Lower lobe of right lung (tissue), 2 donors: Measurements from ENCODE around the gene CTSZ. TPM values are rescaled to one million over a fixed set of nuclear protein-coding genes. Genes with fewer than 3 reads are reported as not detected.

Source experiments
- ATAC-seq, 2 donors: fragments of 200-7000 bp; cut with Tn5 transposase; one replicate each; pipeline ENCODE4 v1.9.1; 2020 to 2022; ENCODE audit warnings: mild to moderate bottlenecking in 2 of 2, moderate library complexity in 2 of 2
- DNase-seq: peaks from one replicate; pipeline ENCODE4 v3.0.0-alpha.2; 2020
- H3K27ac ChIP-seq: fragments of 200-600 bp; one replicate; pipeline ENCODE4 v1.8.0; 2022
- H3K27me3 ChIP-seq: fragments of 200-600 bp; one replicate; pipeline ENCODE4 v1.8.0; 2022; ENCODE audit warnings: low read depth
- H3K36me3 ChIP-seq: fragments of 200-600 bp; one replicate; pipeline ENCODE4 v1.8.0; 2022; ENCODE audit warnings: mild to moderate bottlenecking
- H3K4me1 ChIP-seq: fragments of 200-600 bp; one replicate; pipeline ENCODE4 v1.8.0; 2022
- H3K4me3 ChIP-seq: fragments of 200-600 bp; one replicate; pipeline ENCODE4 v1.8.0; 2022; ENCODE audit warnings: mild to moderate bottlenecking
- H3K9me3 ChIP-seq: fragments of 200-600 bp; one replicate; pipeline ENCODE4 v1.8.0; 2022
- CTCF ChIP-seq: fragments of 200-600 bp; IDR thresholded peaks from one replicate; pipeline ENCODE4 v1.8.0; 2022; ENCODE audit warnings: antibody characterized with exemption, mild to moderate bottlenecking
- intact Hi-C: fragments of 100-400 bp; cut with DNase I; formaldehyde crosslinking; loops from one replicate; pipeline ENCODE4 v1.11.0; 2022
- total RNA-seq: library from RNA; stranded (reverse); fragmentation: NEBNext Ultra II Directional; extraction: Animal tissue kit (Norgen Biotek cat#: 25700); gene quantifications from one replicate; pipeline ENCODE4 v1.2.1, GENCODE V29; 2021
- donor health status: DM: no; HTN: yes; CAD: no; lungs with severe emphysema.

CTSZ gene
- total RNA-seq, 1 donor from 2014 or later: 533 TPM

GRCh38 chr20:58994390-58995159, 12.5 kb downstream of the CTSZ start:
- DNase-seq (no peak), ATAC-seq (no peak)
- Histone ChIP-seq H3K4me1 (no peaks in the 10 kb centered on the region), H3K27ac (no peak overlapping the region), H3K36me3 (peaks cover 100% of the 10 kb centered on the region), H3K4me3 (no peak overlapping the region), H3K9me3 (no peaks in the 10 kb centered on the region), H3K27me3 (no peaks in the 10 kb centered on the region)
- intact Hi-C loops: no loop called here
- no peak for TF ChIP-seq CTCF

- Histone ChIP-seq H3K4me3 (no peak overlapping the region), H3K27ac (no peak overlapping the region), H3K36me3 (peaks cover 100% of the 10 kb centered on the region), H3K27me3 (no peaks in the 10 kb centered on the region), H3K9me3 (no peaks in the 10 kb centered on the region), H3K4me1 (no peaks in the 10 kb centered on the region)
- intact Hi-C loops: no loop called here
- DNase-seq (no peak), ATAC-seq (no peak)
- no peak for TF ChIP-seq CTCF
Measured at GRCh38 chr20:58993332-58994248, 13.5 kb downstream of the CTSZ start.

GRCh38 chr20:58992911-58993310, 14.1 kb downstream of the CTSZ start:
- Histone ChIP-seq H3K9me3 (no peaks in the 10 kb centered on the region), H3K36me3 (peaks cover 100% of the 10 kb centered on the region)
- intact Hi-C loops: no loop called here

GRCh38 chr20:58991715-58992114, 15.3 kb downstream of the CTSZ start:
- Histone ChIP-seq H3K4me1 (no peaks in the 10 kb centered on the region), H3K9me3 (no peaks in the 10 kb centered on the region), H3K36me3 (peaks cover 100% of the 10 kb centered on the region), H3K4me3 (no peak overlapping the region), H3K27me3 (no peaks in the 10 kb centered on the region), H3K27ac (no peak overlapping the region)
- DNase-seq (no peak), ATAC-seq (no peak)
- TF ChIP-seq CTCF: no peak
- intact Hi-C loops: no loop called here

More at GRCh38 chr20:58992911-58993310, 14.1 kb downstream of the CTSZ start:
- no peaks in the 10 kb centered on the region for H3K4me1 ChIP-seq
- ATAC-seq (no peak), DNase-seq (no peak)
- no peak overlapping the region for H3K4me3 ChIP-seq
- no peak overlapping the region for H3K27ac ChIP-seq
- H3K27me3 ChIP-seq: no peaks in the 10 kb centered on the region
- TF ChIP-seq CTCF: no peak

GRCh38 chr20:58990651-58991445, 16.2 kb downstream of the CTSZ start:
- ATAC-seq (no peak), DNase-seq (no peak)
- intact Hi-C loops: no loop called here
- Histone ChIP-seq H3K36me3 (peaks cover 100% of the 10 kb centered on the region), H3K27me3 (no peaks in the 10 kb centered on the region), H3K27ac (no peak overlapping the region), H3K4me1 (peaks cover under 1% of the 10 kb centered on the region), H3K4me3 (no peak overlapping the region), H3K9me3 (no peaks in the 10 kb centered on the region)
- TF ChIP-seq CTCF: no peak
